HEK293 (cell line): ENCODE measurements around the gene BCL7C.

Source experiments
- CTCF ChIA-PET: fragments of 350-600 bp; formaldehyde crosslinking; extraction: SDS; loops from one replicate; lab custom pipeline; 2021; ENCODE audit warnings: antibody characterized with exemption; lab: Yijun Ruan, JAX
- POLR2A ChIA-PET: fragments of 300-600 bp; formaldehyde crosslinking; extraction: SDS; loops from one replicate; lab custom pipeline; 2020; ENCODE audit warnings: antibody characterized with exemption, inconsistent platforms; lab: Yijun Ruan, JAX
- H3K27ac ChIP-seq: fragments of 200-500 bp; sonication (Bioruptor generic); 2 replicates; pipeline ENCODE4 v1.5.1; 2014; ENCODE audit warnings: low read depth, low read length, control low read depth, inconsistent platforms; ENCODE audit errors: extremely low read depth
- H3K36me3 ChIP-seq, 2 experiments: fragments of 200-500 bp in 1 of 2; sonication (Bioruptor generic) in 1 of 2; 1 replicate in 1 of 2; 2 replicates in 1 of 2; pipeline ENCODE4 v1.5.1; 2014 to 2017; ENCODE audit warnings: inconsistent platforms in 2 of 2, low read length in 2 of 2; ENCODE audit not compliant: control insufficient read depth in 2 of 2, insufficient read depth in 1 of 2
- H3K4me1 ChIP-seq: fragments of 200-500 bp; sonication (Bioruptor generic); 2 replicates; pipeline ENCODE4 v1.5.1; 2014; ENCODE audit warnings: mild to moderate bottlenecking, low read length, inconsistent platforms; ENCODE audit not compliant: control insufficient read depth, insufficient read depth
- H3K4me3 ChIP-seq: 2 replicates; pipeline ENCODE4 v1.5.1; 2011; ENCODE audit warnings: low read depth, mild to moderate bottlenecking, control low read depth, low read length, moderate library complexity
- H3K9me3 ChIP-seq: fragments of 200-500 bp; sonication (Bioruptor generic); 2 replicates; pipeline ENCODE4 v1.5.1; 2014; ENCODE audit warnings: low read depth, low read length, inconsistent platforms; ENCODE audit not compliant: control insufficient read depth, insufficient read depth
- KLF9 ChIP-seq: fragments of 450-650 bp; formaldehyde crosslinking; IDR thresholded peaks from 2 replicates; pipeline ENCODE4 v1.5.1; 2016; ENCODE audit warnings: missing biosample characterization, missing genetic modification characterization, low read depth
- WT1 ChIP-seq: fragments of 450-650 bp; formaldehyde crosslinking; IDR thresholded peaks from 2 replicates; pipeline ENCODE4 v1.5.1; 2016; ENCODE audit warnings: missing biosample characterization, missing genetic modification characterization
- YY1 ChIP-seq: fragments of 450-650 bp; formaldehyde crosslinking; IDR thresholded peaks from 2 replicates; pipeline ENCODE4 v1.5.1; 2018; ENCODE audit warnings: missing biosample characterization, missing genetic modification characterization
- YY2 ChIP-seq: fragments of 450-650 bp; formaldehyde crosslinking; IDR thresholded peaks from 2 replicates; pipeline ENCODE4 v1.5.1; 2016; ENCODE audit warnings: missing biosample characterization, missing genetic modification characterization
- ZBTB7A ChIP-seq: fragments of 450-650 bp; formaldehyde crosslinking; IDR thresholded peaks from 2 replicates; pipeline ENCODE4 v1.5.1; 2016; ENCODE audit warnings: low read depth, missing biosample characterization, missing genetic modification characterization
- ZNF121 ChIP-seq: fragments of 450-650 bp; formaldehyde crosslinking; IDR thresholded peaks from 2 replicates; pipeline ENCODE4 v1.5.1; 2016; ENCODE audit warnings: missing biosample characterization, missing genetic modification characterization
- ZNF155 ChIP-seq: fragments of 450-650 bp; formaldehyde crosslinking; IDR thresholded peaks from 2 replicates; pipeline ENCODE4 v1.5.1; 2016; ENCODE audit warnings: missing biosample characterization, missing genetic modification characterization
- ZNF514 ChIP-seq: fragments of 450-650 bp; formaldehyde crosslinking; IDR thresholded peaks from 2 replicates; pipeline ENCODE4 v1.5.1; 2016; ENCODE audit warnings: missing biosample characterization, missing genetic modification characterization
- ZNF600 ChIP-seq: fragments of 450-650 bp; formaldehyde crosslinking; IDR thresholded peaks from 2 replicates; pipeline ENCODE4 v1.5.1; 2016; ENCODE audit warnings: missing biosample characterization, missing genetic modification characterization
- ZNF660 ChIP-seq: fragments of 450-650 bp; IDR thresholded peaks from 2 replicates; pipeline ENCODE4 v1.5.1; 2018; ENCODE audit warnings: missing biosample characterization, mild to moderate bottlenecking, missing genetic modification characterization
- ZNF747 ChIP-seq: fragments of 450-650 bp; formaldehyde crosslinking; IDR thresholded peaks from 2 replicates; pipeline ENCODE4 v1.5.1; 2016; ENCODE audit warnings: missing biosample characterization, missing genetic modification characterization
- ZNF837 ChIP-seq: fragments of 450-650 bp; formaldehyde crosslinking; IDR thresholded peaks from 2 replicates; pipeline ENCODE4 v1.5.1; 2016; ENCODE audit warnings: missing biosample characterization, missing genetic modification characterization
- TF ChIP-seq, protein P1 (sequence below): fragments of 450-650 bp; formaldehyde crosslinking; IDR thresholded peaks from 2 replicates; pipeline ENCODE4 v1.5.1; 2016; ENCODE audit warnings: missing biosample characterization, missing genetic modification characterization
- TF ChIP-seq, protein P2 (sequence below): fragments of 450-650 bp; formaldehyde crosslinking; IDR thresholded peaks from 2 replicates; pipeline ENCODE4 v1.5.1; 2016; ENCODE audit warnings: missing biosample characterization, missing genetic modification characterization
- TF ChIP-seq, protein P3 (sequence below): fragments of 450-650 bp; formaldehyde crosslinking; IDR thresholded peaks from 2 replicates; pipeline ENCODE4 v1.5.1; 2017; ENCODE audit warnings: missing biosample characterization, missing genetic modification characterization
- TF ChIP-seq, protein P4 (sequence below): fragments of 450-650 bp; IDR thresholded peaks from 2 replicates; pipeline ENCODE4 v1.5.1; 2018; ENCODE audit warnings: missing biosample characterization, missing genetic modification characterization
- TF ChIP-seq, protein P5 (sequence below): IDR thresholded peaks from 2 replicates; pipeline ENCODE4 v1.6.1; 2011; ENCODE audit warnings: mild to moderate bottlenecking, low read depth, low read length, borderline replicate concordance
- TF ChIP-seq, protein P6 (sequence below): fragments of 450-650 bp; formaldehyde crosslinking; IDR thresholded peaks from 2 replicates; pipeline ENCODE4 v1.5.1; 2016; ENCODE audit warnings: missing biosample characterization, missing genetic modification characterization, low read depth
- TF ChIP-seq, protein P7 (sequence below): fragments of 450-650 bp; formaldehyde crosslinking; optimal IDR thresholded peaks from 2 replicates; pipeline ENCODE3; 2016; ENCODE audit warnings: missing biosample characterization, mild to moderate bottlenecking, missing genetic modification characterization

BCL7C gene

DNA sequence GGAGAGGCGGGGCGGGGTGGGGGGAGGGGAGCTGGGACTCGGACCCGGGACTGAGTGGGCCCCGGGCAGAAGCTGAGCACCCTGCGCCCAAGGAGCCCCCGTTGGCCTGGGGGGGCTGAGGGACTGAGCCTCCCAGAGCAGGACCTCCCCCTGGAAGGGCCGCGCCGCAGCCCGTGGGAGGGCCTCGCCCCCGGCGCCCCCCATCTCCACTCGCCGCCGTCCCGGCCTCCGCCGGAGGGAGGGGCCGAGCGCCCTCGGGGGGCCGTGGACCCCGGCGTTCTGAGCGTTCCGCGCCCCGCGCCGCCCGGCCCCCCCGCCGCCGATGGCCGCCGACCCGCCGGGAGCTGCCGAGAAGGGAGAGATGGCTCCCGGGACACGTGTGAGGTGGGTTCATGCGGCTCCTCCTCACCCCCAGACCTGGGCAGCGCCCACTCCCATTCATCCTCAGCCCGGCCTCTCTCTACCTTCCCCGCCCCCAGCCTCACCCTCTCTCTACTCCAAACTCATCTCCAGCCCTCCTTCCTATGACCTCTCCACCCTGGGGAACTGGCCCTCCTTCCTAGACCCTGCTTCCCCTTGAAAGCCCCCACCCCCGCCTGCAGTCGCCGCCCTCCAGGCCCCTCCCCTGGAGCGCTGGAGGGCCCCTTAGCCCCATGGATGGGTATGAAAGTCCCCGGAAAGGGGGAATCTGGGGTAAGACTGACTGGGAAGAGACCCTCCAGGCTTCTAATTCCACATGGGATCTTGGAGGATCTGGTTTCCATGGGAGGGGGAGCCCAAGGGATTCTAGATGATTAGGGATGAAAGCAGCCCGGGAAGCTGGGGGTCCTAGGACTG lies 30.4 kb upstream of the BCL7C start (continued):
- TF ChIP-seq, protein P1, sequence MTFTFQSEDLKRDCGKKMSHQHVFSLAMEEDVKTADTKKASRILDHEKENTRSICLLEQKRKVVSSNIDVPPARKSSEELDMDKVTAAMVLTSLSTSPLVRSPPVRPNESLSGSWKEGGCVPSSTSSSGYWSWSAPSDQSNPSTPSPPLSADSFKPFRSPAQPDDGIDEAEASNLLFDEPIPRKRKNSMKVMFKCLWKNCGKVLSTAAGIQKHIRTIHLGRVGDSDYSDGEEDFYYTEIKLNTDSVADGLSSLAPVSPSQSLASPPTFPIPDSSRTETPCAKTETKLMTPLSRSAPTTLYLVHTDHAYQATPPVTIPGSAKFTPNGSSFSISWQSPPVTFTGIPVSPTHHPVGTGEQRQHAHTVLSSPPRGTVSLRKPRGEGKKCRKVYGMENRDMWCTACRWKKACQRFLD (tag by site-specific recombination) = no peak
- TF ChIP-seq WT1 (tag by site-specific recombination) (peak; percentile 30; the same call in 1 of the 2 replicates), YY1 (peak; percentile 56; the same call in 1 of the 2 replicates), ZNF747 (tag by site-specific recombination) (no peak), KLF9 (tag by site-specific recombination) (peak; percentile 33; the same call in 1 of the 2 replicates)
- TF ChIP-seq, protein P2, sequence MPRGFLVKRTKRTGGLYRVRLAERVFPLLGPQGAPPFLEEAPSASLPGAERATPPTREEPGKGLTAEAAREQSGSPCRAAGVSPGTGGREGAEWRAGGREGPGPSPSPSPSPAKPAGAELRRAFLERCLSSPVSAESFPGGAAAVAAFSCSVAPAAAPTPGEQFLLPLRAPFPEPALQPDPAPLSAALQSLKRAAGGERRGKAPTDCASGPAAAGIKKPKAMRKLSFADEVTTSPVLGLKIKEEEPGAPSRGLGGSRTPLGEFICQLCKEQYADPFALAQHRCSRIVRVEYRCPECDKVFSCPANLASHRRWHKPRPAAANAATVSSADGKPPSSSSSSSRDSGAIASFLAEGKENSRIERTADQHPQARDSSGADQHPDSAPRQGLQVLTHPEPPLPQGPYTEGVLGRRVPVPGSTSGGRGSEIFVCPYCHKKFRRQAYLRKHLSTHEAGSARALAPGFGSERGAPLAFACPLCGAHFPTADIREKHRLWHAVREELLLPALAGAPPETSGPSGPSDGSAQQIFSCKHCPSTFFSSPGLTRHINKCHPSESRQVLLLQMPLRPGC (tag by site-specific recombination) = no peak
- TF ChIP-seq, protein P3, sequence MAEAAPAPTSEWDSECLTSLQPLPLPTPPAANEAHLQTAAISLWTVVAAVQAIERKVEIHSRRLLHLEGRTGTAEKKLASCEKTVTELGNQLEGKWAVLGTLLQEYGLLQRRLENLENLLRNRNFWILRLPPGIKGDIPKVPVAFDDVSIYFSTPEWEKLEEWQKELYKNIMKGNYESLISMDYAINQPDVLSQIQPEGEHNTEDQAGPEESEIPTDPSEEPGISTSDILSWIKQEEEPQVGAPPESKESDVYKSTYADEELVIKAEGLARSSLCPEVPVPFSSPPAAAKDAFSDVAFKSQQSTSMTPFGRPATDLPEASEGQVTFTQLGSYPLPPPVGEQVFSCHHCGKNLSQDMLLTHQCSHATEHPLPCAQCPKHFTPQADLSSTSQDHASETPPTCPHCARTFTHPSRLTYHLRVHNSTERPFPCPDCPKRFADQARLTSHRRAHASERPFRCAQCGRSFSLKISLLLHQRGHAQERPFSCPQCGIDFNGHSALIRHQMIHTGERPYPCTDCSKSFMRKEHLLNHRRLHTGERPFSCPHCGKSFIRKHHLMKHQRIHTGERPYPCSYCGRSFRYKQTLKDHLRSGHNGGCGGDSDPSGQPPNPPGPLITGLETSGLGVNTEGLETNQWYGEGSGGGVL (tag by site-specific recombination) = peak; percentile 49

DNA sequence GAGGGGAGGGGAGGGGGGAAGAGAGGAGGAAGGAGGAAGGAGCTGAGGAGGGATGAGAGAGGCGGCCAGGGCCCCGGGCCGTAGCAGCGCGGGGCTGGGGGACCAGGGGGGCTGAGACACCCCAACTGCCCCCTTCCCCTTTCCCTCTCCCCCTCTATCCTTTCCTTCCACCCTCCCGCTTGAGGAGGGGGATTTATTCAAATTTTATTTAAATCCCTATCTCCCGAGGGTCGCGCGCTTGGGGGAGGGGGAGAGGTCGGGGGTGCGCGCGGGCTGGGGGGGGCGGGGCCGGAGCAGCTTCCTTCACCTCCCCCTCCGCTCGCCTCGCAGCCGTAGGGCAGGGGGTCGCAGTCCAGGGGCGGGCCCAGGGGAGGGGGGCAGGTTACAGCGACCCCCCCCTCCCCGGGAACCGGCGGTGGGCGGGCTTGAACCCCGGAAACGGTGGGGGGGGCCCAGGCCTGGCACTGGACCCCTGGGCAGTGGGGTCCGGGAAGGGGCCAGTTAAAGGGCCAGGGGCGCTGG lies 29.7 kb upstream of the BCL7C start, which contains the start of gene FBXL19:
FBXL19 (plus strand) TSS at position 19 of the 522 bp plus-strand sequence. CDS start 2,183 bp downstream, outside the sequence.
- TF ChIP-seq ZNF837 (tag by site-specific recombination) = no peak
- no peak for TF ChIP-seq ZNF121 (tag by site-specific recombination)
- TF ChIP-seq ZNF660 = no peak
- TF ChIP-seq, protein P4, sequence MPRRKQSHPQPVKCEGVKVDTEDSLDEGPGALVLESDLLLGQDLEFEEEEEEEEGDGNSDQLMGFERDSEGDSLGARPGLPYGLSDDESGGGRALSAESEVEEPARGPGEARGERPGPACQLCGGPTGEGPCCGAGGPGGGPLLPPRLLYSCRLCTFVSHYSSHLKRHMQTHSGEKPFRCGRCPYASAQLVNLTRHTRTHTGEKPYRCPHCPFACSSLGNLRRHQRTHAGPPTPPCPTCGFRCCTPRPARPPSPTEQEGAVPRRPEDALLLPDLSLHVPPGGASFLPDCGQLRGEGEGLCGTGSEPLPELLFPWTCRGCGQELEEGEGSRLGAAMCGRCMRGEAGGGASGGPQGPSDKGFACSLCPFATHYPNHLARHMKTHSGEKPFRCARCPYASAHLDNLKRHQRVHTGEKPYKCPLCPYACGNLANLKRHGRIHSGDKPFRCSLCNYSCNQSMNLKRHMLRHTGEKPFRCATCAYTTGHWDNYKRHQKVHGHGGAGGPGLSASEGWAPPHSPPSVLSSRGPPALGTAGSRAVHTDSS = peak; percentile 81
- TF ChIP-seq ZBTB7A (tag by site-specific recombination) = peak; percentile 9; the same call in 1 of the 2 replicates
- no peak for TF ChIP-seq ZNF155 (tag by site-specific recombination)
- no peak for TF ChIP-seq ZNF600 (tag by site-specific recombination)
- no peak for TF ChIP-seq ZNF514 (tag by site-specific recombination)
- TF ChIP-seq, protein P5, sequence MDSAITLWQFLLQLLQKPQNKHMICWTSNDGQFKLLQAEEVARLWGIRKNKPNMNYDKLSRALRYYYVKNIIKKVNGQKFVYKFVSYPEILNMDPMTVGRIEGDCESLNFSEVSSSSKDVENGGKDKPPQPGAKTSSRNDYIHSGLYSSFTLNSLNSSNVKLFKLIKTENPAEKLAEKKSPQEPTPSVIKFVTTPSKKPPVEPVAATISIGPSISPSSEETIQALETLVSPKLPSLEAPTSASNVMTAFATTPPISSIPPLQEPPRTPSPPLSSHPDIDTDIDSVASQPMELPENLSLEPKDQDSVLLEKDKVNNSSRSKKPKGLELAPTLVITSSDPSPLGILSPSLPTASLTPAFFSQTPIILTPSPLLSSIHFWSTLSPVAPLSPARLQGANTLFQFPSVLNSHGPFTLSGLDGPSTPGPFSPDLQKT = no peak
- TF ChIP-seq YY2 (tag by site-specific recombination) = no peak
- TF ChIP-seq WT1 (tag by site-specific recombination) = no peak; the same call in 1 of the 2 replicates
- TF ChIP-seq, protein P6, sequence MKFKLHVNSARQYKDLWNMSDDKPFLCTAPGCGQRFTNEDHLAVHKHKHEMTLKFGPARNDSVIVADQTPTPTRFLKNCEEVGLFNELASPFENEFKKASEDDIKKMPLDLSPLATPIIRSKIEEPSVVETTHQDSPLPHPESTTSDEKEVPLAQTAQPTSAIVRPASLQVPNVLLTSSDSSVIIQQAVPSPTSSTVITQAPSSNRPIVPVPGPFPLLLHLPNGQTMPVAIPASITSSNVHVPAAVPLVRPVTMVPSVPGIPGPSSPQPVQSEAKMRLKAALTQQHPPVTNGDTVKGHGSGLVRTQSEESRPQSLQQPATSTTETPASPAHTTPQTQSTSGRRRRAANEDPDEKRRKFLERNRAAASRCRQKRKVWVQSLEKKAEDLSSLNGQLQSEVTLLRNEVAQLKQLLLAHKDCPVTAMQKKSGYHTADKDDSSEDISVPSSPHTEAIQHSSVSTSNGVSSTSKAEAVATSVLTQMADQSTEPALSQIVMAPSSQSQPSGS (tag by site-specific recombination) = no peak
- TF ChIP-seq, protein P7, sequence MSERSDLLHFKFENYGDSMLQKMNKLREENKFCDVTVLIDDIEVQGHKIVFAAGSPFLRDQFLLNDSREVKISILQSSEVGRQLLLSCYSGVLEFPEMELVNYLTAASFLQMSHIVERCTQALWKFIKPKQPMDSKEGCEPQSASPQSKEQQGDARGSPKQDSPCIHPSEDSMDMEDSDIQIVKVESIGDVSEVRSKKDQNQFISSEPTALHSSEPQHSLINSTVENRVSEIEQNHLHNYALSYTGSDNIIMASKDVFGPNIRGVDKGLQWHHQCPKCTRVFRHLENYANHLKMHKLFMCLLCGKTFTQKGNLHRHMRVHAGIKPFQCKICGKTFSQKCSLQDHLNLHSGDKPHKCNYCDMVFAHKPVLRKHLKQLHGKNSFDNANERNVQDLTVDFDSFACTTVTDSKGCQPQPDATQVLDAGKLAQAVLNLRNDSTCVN (tag by site-specific recombination) = peak; percentile 58
- Histone ChIP-seq H3K4me3 (peak within 1 kb of the TSS; percentile 68), H3K27ac (peak within 1 kb of the TSS; percentile 68), H3K9me3 (no peaks in the 10 kb centered on the region), H3K4me1 (no peaks in the 10 kb centered on the region), H3K36me3 (peaks cover 0 to 37% of the 10 kb centered on the region in 2 experiments; a peak in 1 of 3 replicates)
- ChIA-PET POLR2A (interaction anchor here (0.6 to 1.3 kb wide), 8 partner anchors 18 to 223 kb away, joined by 3 to 4 read pairs (median 3); partner anchors contain the start of gene PHKG2), CTCF (interaction anchor here (0.8 kb wide), 1 partner anchor 31 kb away, joined by 3 read pairs; no protein-coding TSS in a partner anchor)
